ENCODE measurements around the gene ZNF764.

DNA sequence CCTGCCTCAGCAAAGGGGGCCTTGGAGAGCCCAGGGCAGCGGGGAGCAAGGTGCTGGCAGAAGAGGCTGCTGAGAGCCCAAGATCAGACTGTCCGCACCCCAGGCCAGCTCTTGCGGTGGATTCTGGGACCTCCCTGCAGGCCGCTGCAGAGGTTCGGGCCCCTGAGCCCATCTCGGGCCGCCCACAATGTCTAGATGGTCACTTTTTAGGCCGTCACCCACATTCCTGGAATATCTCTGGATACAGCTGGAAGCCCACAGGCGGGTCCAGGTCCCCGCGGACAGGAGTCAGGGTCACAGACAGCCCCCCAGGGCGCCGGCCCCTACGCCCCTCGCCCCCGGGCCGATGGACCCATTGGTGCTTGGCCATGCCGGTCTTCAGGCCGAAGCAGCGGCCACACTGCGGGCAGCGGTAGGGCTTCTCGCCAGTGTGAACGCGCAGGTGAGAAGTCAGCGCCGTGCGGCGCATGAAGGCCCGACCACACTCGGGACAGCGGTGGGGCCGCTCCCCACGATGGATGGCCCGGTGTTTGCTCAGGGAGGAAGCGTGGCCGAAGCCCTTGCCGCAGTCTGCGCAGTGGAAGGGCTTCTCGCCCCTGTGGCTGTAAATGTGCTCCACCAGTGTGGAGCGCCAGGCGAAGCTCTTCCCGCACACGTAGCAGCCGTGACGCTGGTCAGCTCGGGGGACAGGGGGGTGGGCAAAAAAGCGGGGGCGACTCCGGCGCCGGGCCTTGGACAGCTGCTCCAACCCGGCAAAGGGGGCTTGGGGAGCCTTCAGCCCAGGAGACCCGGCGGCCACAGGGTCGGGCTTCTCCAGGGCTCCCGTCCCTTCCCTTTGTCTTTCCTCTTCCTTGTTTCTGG lies 25.7 kb downstream of the ZNF764 start:
- TF ChIP-seq, protein P1, sequence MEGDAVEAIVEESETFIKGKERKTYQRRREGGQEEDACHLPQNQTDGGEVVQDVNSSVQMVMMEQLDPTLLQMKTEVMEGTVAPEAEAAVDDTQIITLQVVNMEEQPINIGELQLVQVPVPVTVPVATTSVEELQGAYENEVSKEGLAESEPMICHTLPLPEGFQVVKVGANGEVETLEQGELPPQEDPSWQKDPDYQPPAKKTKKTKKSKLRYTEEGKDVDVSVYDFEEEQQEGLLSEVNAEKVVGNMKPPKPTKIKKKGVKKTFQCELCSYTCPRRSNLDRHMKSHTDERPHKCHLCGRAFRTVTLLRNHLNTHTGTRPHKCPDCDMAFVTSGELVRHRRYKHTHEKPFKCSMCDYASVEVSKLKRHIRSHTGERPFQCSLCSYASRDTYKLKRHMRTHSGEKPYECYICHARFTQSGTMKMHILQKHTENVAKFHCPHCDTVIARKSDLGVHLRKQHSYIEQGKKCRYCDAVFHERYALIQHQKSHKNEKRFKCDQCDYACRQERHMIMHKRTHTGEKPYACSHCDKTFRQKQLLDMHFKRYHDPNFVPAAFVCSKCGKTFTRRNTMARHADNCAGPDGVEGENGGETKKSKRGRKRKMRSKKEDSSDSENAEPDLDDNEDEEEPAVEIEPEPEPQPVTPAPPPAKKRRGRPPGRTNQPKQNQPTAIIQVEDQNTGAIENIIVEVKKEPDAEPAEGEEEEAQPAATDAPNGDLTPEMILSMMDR (conservative IDR thresholded peaks at IDR 0.05) = no peak
- no peak for TF ChIP-seq ZFX (IDR thresholded peaks at IDR 0.05)

Data from C4-2B (cell line).